ENCODE measurements around the gene DSCAM.
A peak's percentile ranks its signal among the peaks of the same experiment; 100 is the strongest.

The DSCAM gene

DNA sequence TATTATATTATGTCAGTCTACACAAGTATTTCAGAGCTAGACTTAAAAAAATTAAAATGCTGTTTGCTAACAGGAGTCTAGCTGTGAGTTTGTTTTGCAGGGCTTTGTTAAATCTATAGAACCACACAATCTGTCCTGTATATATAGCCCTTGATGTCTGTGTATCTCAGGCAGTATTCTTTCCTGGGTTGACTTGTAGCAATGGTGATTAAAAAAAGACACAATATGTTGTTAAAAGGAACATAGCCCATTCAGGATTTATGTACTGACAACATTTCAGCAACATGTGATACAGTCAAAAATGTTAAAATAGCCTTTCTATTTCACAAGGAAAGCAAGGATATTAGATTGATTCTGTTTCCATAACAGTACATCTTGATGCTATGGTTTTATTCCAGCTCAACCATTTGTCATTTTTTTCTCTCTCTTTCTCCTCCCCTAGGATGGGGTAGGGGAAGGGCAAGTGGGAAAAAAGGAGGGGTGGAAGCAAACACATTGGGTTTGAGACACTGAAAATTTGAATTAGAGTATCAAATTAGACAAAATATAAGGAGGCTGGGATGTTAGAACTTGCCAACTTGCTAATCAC is 139.2 kb downstream of the DSCAM start:
- no peak for DNase-seq (ENCODE audit: low read depth, low spot score)

GRCh38 chr21:40706806-40707655 is 139.9 kb downstream of the DSCAM start:
- no peak for DNase-seq (ENCODE audit: low read depth, low spot score)

DNA sequence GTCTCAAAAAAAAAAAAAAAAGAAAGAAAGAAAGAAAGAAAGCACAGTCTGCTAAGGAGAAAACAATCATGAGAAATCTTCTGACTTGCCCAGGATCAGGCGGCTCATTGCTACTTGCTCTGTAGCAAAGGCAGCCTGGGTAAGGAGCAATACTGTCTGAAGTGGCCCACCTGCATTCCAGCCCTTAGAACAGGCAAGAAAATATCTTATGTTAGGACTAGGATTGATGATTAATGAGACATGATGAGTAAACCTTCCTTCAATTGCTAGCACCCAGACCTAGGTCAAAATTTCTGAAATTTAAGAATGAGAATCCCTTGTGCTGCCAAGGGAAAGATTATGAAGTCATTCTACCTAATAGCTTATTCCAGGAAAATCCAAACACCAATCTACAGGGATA is 140.8 kb downstream of the DSCAM start:
- DNase-seq (ENCODE audit: low read depth, low spot score), result no peak

- no peak for DNase-seq (ENCODE audit: low read depth, low spot score)
These were observed 142.8 kb downstream of the DSCAM start for GRCh38 chr21:40704141-40704540.

DNA sequence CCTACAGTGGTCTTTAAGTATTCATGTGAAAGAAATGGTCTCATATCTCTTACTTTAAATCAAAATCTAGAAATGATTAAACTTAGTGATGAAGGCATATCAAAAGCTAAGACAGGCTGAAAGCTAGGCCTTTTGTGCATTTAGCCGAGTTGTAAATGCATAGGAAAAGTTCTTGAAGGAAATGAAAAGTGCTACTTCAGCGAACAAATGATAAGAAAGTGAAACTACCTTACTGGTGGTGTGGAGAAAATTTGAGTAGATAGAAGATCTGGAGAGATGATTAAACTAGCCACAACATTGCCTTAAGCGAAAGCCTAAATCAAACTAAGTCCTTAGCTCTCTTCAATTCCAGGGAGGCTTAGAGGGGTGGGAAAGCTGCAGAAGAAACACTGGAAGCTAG is 147.6 kb downstream of the DSCAM start:
- DNase-seq (ENCODE audit: low read depth, low spot score), result no peak

DNA sequence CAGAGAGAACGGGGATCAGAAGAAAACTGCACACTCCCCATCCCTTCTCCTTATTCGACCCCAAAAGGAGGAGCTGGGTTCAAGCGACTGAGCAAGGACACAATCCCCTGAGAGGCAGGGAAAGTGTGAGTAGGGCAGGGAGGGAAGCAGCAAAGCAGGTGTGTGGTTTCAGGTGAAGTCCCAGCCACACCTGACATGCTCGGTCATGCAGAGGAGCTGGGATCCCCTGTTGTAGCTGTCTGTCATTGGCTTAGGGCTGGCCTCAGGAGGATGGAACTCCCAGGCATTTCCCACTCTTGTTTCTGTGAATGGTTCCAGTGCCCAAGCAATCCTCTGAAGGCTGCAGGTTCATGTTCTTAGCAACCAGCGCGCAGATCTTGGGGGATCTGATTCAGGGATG is 150.7 kb downstream of the DSCAM start:
- no peak for DNase-seq (ENCODE audit: low read depth, low spot score)

DNA sequence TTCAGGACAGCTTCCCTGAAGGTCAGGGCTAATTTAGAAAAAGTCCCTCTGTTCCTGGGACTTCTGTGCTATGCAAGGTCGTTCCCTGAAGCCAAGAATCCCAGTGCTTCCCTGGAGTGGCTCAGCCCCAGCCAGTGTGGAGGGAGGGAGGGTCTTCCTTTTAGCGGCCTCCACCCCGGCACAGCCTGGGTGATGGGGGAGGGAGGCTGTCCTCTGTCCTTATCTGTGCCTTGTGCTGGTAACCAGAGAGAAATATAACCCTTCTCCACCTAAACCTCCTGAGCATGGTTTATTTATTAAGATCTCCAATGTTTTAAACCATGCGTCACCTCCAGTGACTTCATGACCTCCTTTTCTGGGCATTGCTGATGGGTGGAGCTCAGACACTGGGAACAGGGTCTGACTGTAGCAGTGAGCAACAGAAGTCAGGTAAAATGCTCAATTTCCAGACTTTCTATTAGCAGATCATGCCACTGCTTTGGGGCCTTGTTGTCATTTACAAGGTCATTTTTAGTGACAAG is 157.1 kb downstream of the DSCAM start:
- DNase-seq (ENCODE audit: low read depth, low spot score), result no peak

- DNase-seq (ENCODE audit: low read depth, low spot score), result no peak
These were observed 157.7 kb downstream of the DSCAM start for GRCh38 chr21:40689217-40689616.

- no peak for DNase-seq (ENCODE audit: low read depth, low spot score)
These were observed 158.7 kb downstream of the DSCAM start for GRCh38 chr21:40688106-40688864.

GRCh38 chr21:40687625-40688024 is 159.3 kb downstream of the DSCAM start:
- peak; percentile 30 for DNase-seq (ENCODE audit: low read depth, low spot score)

DNA sequence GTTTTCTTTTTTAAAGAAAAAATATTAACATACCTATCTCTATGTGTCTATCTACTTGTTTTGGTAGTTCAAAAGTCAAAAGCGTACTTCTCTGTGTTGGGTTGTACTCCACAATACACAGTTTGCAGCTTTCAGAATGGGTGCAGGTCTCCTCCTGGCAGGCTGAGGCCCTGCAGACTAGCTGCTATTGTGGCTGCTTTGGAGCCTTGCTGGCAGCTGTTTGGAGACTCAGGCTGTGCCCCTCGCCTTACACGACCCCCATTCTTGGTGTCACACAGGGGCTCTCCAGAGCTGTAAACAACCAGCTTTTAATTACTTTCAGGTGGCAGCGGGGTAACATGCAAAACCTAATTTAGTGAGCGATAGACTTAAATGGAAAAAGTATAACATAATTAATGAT is 160.4 kb downstream of the DSCAM start:
- DNase-seq (ENCODE audit: low read depth, low spot score), result no peak

DNA sequence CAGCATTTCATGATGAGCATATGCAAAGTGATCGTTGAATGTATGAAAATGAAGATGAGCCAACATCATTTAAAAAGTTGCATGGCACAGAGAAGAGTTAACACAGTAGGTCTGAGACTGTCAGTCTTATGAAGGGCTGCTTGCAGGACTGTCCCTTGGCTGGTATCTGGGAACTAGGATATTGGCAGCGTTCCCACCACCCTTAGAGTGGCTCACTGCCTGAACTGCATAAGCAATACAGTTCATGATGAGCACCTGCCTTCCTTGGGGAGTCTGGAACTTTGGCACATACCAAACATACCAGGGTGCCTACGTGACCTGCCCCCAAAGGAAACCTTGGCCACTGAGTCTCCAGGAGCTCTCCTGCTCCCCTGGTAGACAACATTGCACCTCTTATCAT is 161.8 kb downstream of the DSCAM start:
- DNase-seq (ENCODE audit: low read depth, low spot score), result no peak

DNA sequence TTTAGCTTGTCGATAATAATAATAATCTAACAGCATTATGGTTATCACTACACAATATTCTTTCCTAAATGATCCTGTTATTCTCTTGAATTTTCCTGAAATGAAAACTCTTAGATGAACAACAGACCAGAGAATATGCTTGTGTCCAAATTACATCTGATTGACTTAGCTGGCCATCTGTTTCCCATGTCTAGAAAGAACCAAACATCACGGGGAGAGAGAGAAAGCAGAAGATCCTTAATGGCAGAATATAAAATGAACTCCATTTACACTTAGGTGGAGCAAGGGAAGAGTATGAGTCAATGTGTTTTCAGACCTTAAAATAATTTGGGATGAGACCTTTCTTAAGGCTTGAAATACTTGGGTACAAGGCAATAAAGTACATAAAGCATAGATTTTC is 162.2 kb downstream of the DSCAM start:
- DNase-seq (ENCODE audit: low read depth, low spot score), result no peak

DNA sequence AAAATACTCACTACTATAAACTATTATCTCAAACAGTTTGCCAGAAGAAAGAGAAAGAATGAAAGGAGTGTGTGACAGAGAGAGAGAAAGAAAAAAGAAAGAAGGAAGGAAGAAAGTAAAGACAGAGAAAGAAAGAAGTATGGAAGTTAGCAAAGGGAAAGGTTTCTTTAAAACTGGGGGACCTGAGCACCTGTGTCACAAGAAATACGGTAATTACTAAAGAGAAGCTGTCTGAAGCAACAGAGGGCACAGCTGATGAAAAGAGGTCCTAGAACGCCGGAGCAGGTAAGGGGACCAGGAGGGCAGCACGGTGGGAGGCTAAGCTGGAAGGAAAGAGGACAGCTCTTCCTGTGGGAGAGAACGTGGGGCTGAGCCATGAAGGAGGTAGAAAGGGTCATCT is 163.6 kb downstream of the DSCAM start:
- DNase-seq (ENCODE audit: low read depth, low spot score), result no peak

GRCh38 chr21:40681164-40681859 is 165.6 kb downstream of the DSCAM start:
- no peak for DNase-seq (ENCODE audit: low read depth, low spot score)

GRCh38 chr21:40680311-40680710 is 166.6 kb downstream of the DSCAM start:
- no peak for DNase-seq (ENCODE audit: low read depth, low spot score)

DNA sequence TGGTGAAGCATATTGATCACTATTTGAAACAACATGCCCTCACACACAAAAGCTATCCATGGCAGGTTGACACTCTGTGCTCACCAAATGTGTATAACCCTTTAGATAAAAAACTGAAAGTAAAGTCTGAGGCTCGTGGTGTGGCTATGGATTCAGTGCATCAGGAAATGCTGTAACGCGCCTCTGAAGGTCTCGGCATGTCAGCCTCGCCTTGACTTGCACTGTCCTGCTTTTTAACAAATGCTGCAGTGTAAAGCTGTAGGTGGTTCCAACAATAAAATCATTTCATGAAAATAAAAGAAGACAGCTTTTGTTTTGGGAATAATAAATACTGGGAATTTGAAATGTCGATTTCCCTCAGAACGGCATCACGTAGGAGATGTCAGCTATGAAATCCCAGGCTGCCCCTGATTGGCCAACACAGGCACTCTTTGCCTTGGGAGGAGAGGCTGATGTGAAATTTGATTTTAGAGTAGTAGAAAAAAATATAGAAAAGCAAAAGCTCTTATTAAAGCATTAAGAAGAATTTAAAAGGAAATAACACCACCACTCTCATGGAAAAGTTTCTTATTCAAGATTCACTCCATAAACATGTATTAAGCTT is 168.2 kb downstream of the DSCAM start:
- DNase-seq (ENCODE audit: low read depth, low spot score), result no peak

- DNase-seq (ENCODE audit: low read depth, low spot score), result no peak
These were observed 171.9 kb downstream of the DSCAM start for GRCh38 chr21:40675017-40675416.

DNA sequence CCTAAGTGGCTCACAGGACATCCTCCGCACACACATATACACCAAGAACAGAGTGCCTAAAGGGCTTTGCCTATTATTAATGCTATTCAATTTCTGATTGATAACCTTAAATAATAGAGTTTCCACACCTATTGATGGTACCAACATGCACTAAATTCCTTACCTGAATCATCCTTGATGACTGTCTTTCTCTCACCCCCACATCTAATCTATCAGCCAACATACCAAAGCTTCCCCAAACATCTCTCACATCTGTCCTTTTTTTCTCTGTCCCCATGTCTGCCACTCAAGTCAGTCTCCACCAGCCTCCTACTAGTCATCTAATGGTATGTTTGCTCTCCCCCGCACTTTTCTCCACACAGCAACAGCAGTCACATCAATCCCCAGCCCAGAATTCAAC is 174.4 kb downstream of the DSCAM start:
- no peak for DNase-seq (ENCODE audit: low read depth, low spot score)

GRCh38 chr21:40671716-40672115 is 175.2 kb downstream of the DSCAM start:
- DNase-seq (ENCODE audit: low read depth, low spot score), result no peak

GRCh38 chr21:40668555-40669275 is 178.2 kb downstream of the DSCAM start:
- DNase-seq (ENCODE audit: low read depth, low spot score), result no peak

All from ELF-1 (cell line).